Subcutaneous abdominal adipose tissue (tissue), 5 donors: Measurements from ENCODE around the gene SPOP.

Experiments
- H3K27ac ChIP-seq: one replicate; pipeline ENCODE4 v1.7.0; 2013; ENCODE audit warnings: low read depth, mild to moderate bottlenecking, inconsistent platforms, low read length, moderate library complexity
- H3K27me3 ChIP-seq, 5 donors: one replicate each; pipeline ENCODE4 v1.7.0; 2013; ENCODE audit warnings: low read length in 5 of 5, inconsistent platforms in 1 of 5; ENCODE audit not compliant: control insufficient read depth in 5 of 5, insufficient read depth in 4 of 5
- H3K36me3 ChIP-seq, 5 donors: one replicate each; pipeline ENCODE4 v1.7.0; 2013; ENCODE audit warnings: low read length in 5 of 5; ENCODE audit not compliant: control insufficient read depth in 5 of 5, insufficient read depth in 5 of 5
- H3K4me1 ChIP-seq, 5 donors: one replicate each; pipeline ENCODE4 v1.7.0; 2013; ENCODE audit warnings: low read length in 5 of 5, mild to moderate bottlenecking in 3 of 5, moderate library complexity in 1 of 5; ENCODE audit not compliant: control insufficient read depth in 5 of 5, insufficient read depth in 5 of 5
- H3K4me3 ChIP-seq, 5 donors: one replicate each; pipeline ENCODE4 v1.7.0; 2013; ENCODE audit warnings: low read length in 5 of 5, low read depth in 1 of 5
- H3K9ac ChIP-seq, 5 donors: one replicate each; pipeline ENCODE4 v1.7.0; 2013; ENCODE audit warnings: low read length in 5 of 5, mild to moderate bottlenecking in 4 of 5, moderate library complexity in 3 of 5
- H3K9me3 ChIP-seq, 5 donors: one replicate each; pipeline ENCODE4 v1.7.0; 2013; ENCODE audit warnings: low read length in 5 of 5; ENCODE audit not compliant: control insufficient read depth in 5 of 5
- donor health status: healthy.
- donor health status: healthy.
- donor health status: healthy.
- donor health status: healthy.
- donor health status: healthy.

SPOP gene

GRCh38 chr17:49603720-49604119 is 74.2 kb downstream of the SPOP start:
- H3K4me3 ChIP-seq = no peak overlapping the region
- no peak overlapping the region for H3K9ac ChIP-seq
- peak overlapping the region; percentile 70 for H3K27ac ChIP-seq
- H3K9me3 ChIP-seq = no peaks in the 10 kb centered on the region
- peaks cover 3 to 31% (median 27%) of the 10 kb centered on the region in 5 donors for H3K4me1 ChIP-seq
- no peaks in the 10 kb centered on the region for H3K27me3 ChIP-seq
- peaks cover 32 to 64% (median 48%) of the 10 kb centered on the region in 5 donors for H3K36me3 ChIP-seq

GRCh38 chr17:49603238-49603637 is 74.7 kb downstream of the SPOP start:
- Histone ChIP-seq H3K27me3 (no peaks in the 10 kb centered on the region), H3K9ac (peak overlapping the region in 1 of 5 donors; percentile 21), H3K36me3 (peaks cover 28 to 64% (median 47%) of the 10 kb centered on the region in 5 donors), H3K9me3 (no peaks in the 10 kb centered on the region), H3K27ac (peak overlapping the region; percentile 70), H3K4me3 (no peak overlapping the region), H3K4me1 (peaks cover 3 to 35% (median 30%) of the 10 kb centered on the region in 5 donors)

DNA sequence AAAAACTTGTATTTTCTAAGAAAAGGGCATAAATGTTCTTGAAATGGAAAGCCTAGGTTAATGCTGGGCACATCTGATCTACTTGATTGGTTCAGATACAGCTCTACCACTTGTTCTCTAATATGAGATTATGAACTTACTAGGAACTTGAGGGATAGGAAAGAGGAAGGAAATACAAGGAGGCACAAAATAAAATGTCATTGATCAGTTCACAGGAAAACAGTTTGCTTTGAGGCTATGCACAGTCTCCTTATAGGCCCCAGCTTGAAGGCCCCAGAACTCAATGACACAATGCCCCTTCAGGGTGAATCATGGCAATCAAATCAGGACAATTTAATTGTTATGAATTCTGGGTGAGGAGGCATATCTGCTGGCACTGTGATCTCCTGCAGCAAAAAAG is 75.1 kb downstream of the SPOP start:
- Histone ChIP-seq H3K27ac (peak overlapping the region; percentile 70), H3K9me3 (no peaks in the 10 kb centered on the region), H3K9ac (peak overlapping the region in 2 of 5 donors; percentile 21 to 43), H3K4me3 (no peak overlapping the region), H3K4me1 (peaks cover 8 to 39% (median 35%) of the 10 kb centered on the region in 5 donors), H3K27me3 (no peaks in the 10 kb centered on the region), H3K36me3 (peaks cover 23 to 61% (median 47%) of the 10 kb centered on the region in 5 donors)

GRCh38 chr17:49600949-49601348 is 76.9 kb downstream of the SPOP start:
- H3K9ac ChIP-seq = no peak overlapping the region
- H3K27ac ChIP-seq = no peak overlapping the region
- H3K27me3 ChIP-seq = no peaks in the 10 kb centered on the region
- peaks cover 8 to 45% (median 37%) of the 10 kb centered on the region in 5 donors for H3K4me1 ChIP-seq
- H3K9me3 ChIP-seq = no peaks in the 10 kb centered on the region
- no peak overlapping the region for H3K4me3 ChIP-seq
- peaks cover 19 to 54% (median 42%) of the 10 kb centered on the region in 5 donors for H3K36me3 ChIP-seq

- no peak overlapping the region for H3K4me3 ChIP-seq
- peaks cover 8 to 42% (median 36%) of the 10 kb centered on the region in 5 donors for H3K4me1 ChIP-seq
- H3K27ac ChIP-seq = peak overlapping the region; percentile 46
- no peaks in the 10 kb centered on the region for H3K9me3 ChIP-seq
- peaks cover 15 to 47% (median 34%) of the 10 kb centered on the region in 5 donors for H3K36me3 ChIP-seq
- no peaks in the 10 kb centered on the region for H3K27me3 ChIP-seq
- no peak overlapping the region for H3K9ac ChIP-seq
Observed at GRCh38 chr17:49598918-49599317, 79.0 kb downstream of the SPOP start.

DNA sequence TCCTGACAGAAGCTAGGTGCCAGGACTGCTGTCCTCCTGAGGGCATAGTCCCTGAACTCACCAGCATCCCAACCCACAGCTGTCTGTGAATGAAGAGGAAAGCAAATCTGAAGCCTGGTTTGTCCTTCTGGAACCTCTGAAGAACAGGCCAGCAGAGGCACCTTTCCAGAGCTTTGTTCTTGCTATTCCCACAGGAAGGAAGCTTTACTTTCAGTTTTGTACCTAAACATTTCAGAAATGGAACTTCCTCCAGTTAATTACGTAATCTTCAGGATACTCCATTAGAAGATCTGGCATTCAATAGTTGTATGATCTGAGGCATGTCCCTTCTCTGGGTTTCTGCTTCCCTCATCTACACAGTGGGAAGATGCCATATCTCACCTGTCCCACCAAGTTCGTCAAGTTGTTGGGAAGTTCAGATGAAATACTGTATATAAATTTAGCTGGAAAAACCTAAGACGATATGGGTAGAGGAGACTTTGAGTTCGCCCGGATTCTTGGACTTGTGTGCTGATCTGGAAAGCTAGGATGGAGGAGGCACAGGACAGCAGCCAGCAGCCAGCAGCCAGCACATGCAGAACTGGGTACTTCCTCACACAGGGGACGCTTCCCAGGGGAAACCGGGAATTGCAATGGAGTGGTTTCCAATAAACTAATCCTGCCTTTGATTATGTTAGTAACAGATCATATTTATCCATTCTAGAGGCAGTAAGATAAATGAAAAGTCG is 79.8 kb downstream of the SPOP start:
- peak overlapping the region; percentile 46 for H3K27ac ChIP-seq
- H3K9ac ChIP-seq = no peak overlapping the region
- H3K9me3 ChIP-seq = no peaks in the 10 kb centered on the region
- no peaks in the 10 kb centered on the region for H3K27me3 ChIP-seq
- H3K4me3 ChIP-seq = no peak overlapping the region
- H3K4me1 ChIP-seq = peaks cover 8 to 33% (median 28%) of the 10 kb centered on the region in 5 donors
- H3K36me3 ChIP-seq = peaks cover 15 to 52% (median 34%) of the 10 kb centered on the region in 5 donors

DNA sequence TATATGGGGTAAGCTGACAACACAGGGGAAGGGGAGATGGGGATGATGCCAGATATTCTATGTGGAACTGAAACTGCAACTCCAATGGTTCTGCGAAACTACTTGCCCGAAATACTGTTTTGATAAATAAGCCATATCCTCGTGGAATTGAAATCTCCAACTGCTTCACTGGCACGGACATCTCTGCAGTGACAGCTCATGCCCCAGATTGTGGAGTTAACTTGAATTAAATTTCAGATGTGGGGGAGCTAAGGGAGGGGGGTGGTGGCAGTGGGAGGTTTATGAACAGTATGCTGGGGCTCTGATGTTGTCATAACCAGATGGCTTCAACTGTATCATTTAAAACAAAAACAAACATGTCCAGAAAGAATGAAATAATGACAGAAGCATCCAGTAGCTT is 80.5 kb downstream of the SPOP start:
- H3K9ac ChIP-seq = no peak overlapping the region
- no peaks in the 10 kb centered on the region for H3K27me3 ChIP-seq
- peaks cover 7 to 27% (median 22%) of the 10 kb centered on the region in 5 donors for H3K4me1 ChIP-seq
- no peaks in the 10 kb centered on the region for H3K9me3 ChIP-seq
- peaks cover 15 to 58% (median 34%) of the 10 kb centered on the region in 5 donors for H3K36me3 ChIP-seq
- H3K27ac ChIP-seq = peak overlapping the region; percentile 46
- no peak overlapping the region for H3K4me3 ChIP-seq

DNA sequence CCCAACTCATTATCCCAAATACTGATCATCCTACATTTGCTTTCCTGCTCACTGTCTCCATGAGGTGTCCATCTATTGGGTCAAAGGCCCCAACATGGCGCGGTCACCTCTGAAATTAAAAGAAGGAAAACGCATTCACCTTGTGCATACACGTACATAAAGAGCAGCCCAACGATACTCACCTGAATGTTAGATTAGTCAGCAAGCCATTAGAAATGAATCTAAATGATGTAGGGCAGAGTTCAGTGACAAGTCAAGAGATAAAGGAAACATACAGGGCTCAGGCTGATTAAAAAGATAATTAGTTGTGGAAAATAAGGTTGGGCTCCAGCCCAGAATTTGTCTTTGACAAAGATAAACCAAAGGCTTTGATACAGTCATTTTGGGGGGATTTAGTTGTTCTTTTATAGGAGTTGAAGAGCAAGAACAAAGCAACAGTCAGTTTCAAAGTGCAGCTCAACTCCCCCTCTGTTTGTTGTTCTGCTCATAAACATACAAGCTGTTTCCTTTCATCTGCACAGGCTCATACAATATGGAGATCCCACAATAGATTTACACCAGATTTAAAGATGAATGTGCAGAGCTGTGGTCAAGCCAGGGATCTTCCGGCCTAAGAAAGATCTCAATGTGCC is 81.2 kb downstream of the SPOP start:
- Histone ChIP-seq H3K4me3 (no peak overlapping the region), H3K27me3 (no peaks in the 10 kb centered on the region), H3K36me3 (peaks cover 15 to 54% (median 34%) of the 10 kb centered on the region in 5 donors), H3K9me3 (no peaks in the 10 kb centered on the region), H3K9ac (no peak overlapping the region), H3K4me1 (peaks cover 5 to 20% (median 15%) of the 10 kb centered on the region in 5 donors), H3K27ac (no peak overlapping the region)

- Histone ChIP-seq H3K27ac (no peak overlapping the region), H3K4me3 (no peak overlapping the region), H3K9ac (no peak overlapping the region), H3K36me3 (peaks cover 11 to 50% (median 33%) of the 10 kb centered on the region in 5 donors), H3K27me3 (no peaks in the 10 kb centered on the region), H3K4me1 (peaks cover 5 to 17% (median 13%) of the 10 kb centered on the region in 5 donors), H3K9me3 (no peaks in the 10 kb centered on the region)
Observed at GRCh38 chr17:49595980-49596379, 81.9 kb downstream of the SPOP start.

- peaks cover 5 to 17% (median 13%) of the 10 kb centered on the region in 5 donors for H3K4me1 ChIP-seq
- H3K9me3 ChIP-seq = no peaks in the 10 kb centered on the region
- peaks cover 9 to 49% (median 27%) of the 10 kb centered on the region in 5 donors for H3K36me3 ChIP-seq
- H3K4me3 ChIP-seq = no peak overlapping the region
- no peak overlapping the region for H3K27ac ChIP-seq
- no peaks in the 10 kb centered on the region for H3K27me3 ChIP-seq
- no peak overlapping the region for H3K9ac ChIP-seq
Observed at GRCh38 chr17:49595328-49595727, 82.6 kb downstream of the SPOP start.
